ENCODE measurements around the gene PTGFRN. TPM values are rescaled to one million over a fixed set of nuclear protein-coding genes. Genes with fewer than 3 reads are reported as not detected.

The PTGFRN gene
- total and polyA plus RNA-seq, 9 of the 15 experiments (the other 6 are each of a cell fraction or from before 2014, with no cell fraction given) = 17.3 to 33.1 (median 25.7) TPM

DNA sequence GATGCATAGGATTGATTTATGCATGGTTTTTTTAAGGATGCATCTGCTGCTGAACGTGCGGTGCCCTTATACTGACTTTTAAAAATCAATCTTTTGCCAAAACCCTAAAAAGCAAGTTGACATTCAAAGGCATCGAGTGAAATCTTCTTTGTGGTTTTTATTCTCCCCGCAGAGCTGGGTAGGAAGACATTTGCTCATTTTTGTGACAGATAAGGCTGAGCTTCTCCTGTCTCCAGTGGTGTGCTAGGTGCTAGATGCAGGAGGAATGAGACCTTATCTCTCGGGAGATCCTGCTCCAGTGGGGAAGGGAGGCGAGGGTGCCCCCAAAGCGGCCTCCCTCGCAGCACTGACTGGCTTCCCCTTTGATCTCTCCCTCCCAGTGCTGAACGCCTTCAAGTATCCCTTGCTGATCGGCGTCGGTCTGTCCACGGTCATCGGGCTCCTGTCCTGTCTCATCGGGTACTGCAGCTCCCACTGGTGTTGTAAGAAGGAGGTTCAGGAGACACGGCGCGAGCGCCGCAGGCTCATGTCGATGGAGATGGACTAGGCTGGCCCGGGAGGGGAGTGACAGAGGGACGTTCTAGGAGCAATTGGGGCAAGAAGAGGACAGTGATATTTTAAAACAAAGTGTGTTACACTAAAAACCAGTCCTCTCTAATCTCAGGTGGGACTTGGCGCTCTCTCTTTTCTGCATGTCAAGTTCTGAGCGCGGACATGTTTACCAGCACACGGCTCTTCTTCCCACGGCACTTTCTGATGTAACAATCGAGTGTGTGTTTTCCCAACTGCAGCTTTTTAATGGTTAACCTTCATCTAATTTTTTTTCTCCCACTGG is 76.9 kb downstream of the PTGFRN start (continued):
- TF ChIP-seq, protein P1, sequence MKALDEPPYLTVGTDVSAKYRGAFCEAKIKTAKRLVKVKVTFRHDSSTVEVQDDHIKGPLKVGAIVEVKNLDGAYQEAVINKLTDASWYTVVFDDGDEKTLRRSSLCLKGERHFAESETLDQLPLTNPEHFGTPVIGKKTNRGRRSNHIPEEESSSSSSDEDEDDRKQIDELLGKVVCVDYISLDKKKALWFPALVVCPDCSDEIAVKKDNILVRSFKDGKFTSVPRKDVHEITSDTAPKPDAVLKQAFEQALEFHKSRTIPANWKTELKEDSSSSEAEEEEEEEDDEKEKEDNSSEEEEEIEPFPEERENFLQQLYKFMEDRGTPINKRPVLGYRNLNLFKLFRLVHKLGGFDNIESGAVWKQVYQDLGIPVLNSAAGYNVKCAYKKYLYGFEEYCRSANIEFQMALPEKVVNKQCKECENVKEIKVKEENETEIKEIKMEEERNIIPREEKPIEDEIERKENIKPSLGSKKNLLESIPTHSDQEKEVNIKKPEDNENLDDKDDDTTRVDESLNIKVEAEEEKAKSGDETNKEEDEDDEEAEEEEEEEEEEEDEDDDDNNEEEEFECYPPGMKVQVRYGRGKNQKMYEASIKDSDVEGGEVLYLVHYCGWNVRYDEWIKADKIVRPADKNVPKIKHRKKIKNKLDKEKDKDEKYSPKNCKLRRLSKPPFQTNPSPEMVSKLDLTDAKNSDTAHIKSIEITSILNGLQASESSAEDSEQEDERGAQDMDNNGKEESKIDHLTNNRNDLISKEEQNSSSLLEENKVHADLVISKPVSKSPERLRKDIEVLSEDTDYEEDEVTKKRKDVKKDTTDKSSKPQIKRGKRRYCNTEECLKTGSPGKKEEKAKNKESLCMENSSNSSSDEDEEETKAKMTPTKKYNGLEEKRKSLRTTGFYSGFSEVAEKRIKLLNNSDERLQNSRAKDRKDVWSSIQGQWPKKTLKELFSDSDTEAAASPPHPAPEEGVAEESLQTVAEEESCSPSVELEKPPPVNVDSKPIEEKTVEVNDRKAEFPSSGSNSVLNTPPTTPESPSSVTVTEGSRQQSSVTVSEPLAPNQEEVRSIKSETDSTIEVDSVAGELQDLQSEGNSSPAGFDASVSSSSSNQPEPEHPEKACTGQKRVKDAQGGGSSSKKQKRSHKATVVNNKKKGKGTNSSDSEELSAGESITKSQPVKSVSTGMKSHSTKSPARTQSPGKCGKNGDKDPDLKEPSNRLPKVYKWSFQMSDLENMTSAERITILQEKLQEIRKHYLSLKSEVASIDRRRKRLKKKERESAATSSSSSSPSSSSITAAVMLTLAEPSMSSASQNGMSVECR (CRISPR knock-in tag; IDR thresholded peaks at IDR 0.05) = no peak
- TF ChIP-seq CHD4 (IDR thresholded peaks at IDR 0.05; ENCODE audit: insufficient read depth, insufficient replicate concordance, low read depth, low read length, poor library complexity, severe bottlenecking) (no peak), CBX5 (IDR thresholded peaks at IDR 0.05; ENCODE audit: borderline replicate concordance, low read depth) (no peak), FOXM1 (IDR thresholded peaks at IDR 0.05; ENCODE audit: low read depth) (no peak), FOXM1 (CRISPR knock-in tag; IDR thresholded peaks at IDR 0.05; ENCODE audit: low read depth) (no peak), ETV5 (CRISPR knock-in tag; IDR thresholded peaks at IDR 0.05; ENCODE audit: low read depth) (no peak), MECOM (CRISPR knock-in tag; IDR thresholded peaks at IDR 0.05) (0 out of 2 replicates have a peak, but pooled peaks have one; percentile 15), FOXJ3 (CRISPR knock-in tag; IDR thresholded peaks at IDR 0.05) (no peak), SMARCE1 (IDR thresholded peaks at IDR 0.05) (peak; percentile 42; the same call in 1 of the 2 replicates), MCM2 (IDR thresholded peaks at IDR 0.05; ENCODE audit: low read depth) (no peak), SMC3 (conservative IDR thresholded peaks at IDR 0.05; ENCODE audit: insufficient read depth, low read depth, low read length) (no peak), ZNF239 (CRISPR knock-in tag; IDR thresholded peaks at IDR 0.05) (no peak), ZFPM2 (CRISPR knock-in tag; IDR thresholded peaks at IDR 0.05) (no peak), PML (IDR thresholded peaks at IDR 0.05; ENCODE audit: low read length) (no peak), TEAD4 (IDR thresholded peaks at IDR 0.05; ENCODE audit: low read length) (peak; percentile 57; the same call in 1 of the 2 replicates), TEAD4 (CRISPR knock-in tag; IDR thresholded peaks at IDR 0.05; ENCODE audit: borderline replicate concordance) (no peak)
- TF ChIP-seq, protein P2, sequence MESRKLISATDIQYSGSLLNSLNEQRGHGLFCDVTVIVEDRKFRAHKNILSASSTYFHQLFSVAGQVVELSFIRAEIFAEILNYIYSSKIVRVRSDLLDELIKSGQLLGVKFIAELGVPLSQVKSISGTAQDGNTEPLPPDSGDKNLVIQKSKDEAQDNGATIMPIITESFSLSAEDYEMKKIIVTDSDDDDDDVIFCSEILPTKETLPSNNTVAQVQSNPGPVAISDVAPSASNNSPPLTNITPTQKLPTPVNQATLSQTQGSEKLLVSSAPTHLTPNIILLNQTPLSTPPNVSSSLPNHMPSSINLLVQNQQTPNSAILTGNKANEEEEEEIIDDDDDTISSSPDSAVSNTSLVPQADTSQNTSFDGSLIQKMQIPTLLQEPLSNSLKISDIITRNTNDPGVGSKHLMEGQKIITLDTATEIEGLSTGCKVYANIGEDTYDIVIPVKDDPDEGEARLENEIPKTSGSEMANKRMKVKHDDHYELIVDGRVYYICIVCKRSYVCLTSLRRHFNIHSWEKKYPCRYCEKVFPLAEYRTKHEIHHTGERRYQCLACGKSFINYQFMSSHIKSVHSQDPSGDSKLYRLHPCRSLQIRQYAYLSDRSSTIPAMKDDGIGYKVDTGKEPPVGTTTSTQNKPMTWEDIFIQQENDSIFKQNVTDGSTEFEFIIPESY (CRISPR knock-in tag; IDR thresholded peaks at IDR 0.05) = peak; percentile 99
- TF ChIP-seq, protein P3, sequence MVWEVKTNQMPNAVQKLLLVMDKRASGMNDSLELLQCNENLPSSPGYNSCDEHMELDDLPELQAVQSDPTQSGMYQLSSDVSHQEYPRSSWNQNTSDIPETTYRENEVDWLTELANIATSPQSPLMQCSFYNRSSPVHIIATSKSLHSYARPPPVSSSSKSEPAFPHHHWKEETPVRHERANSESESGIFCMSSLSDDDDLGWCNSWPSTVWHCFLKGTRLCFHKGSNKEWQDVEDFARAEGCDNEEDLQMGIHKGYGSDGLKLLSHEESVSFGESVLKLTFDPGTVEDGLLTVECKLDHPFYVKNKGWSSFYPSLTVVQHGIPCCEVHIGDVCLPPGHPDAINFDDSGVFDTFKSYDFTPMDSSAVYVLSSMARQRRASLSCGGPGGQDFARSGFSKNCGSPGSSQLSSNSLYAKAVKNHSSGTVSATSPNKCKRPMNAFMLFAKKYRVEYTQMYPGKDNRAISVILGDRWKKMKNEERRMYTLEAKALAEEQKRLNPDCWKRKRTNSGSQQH (CRISPR knock-in tag; IDR thresholded peaks at IDR 0.05) = no peak
- TF ChIP-seq, protein P4, sequence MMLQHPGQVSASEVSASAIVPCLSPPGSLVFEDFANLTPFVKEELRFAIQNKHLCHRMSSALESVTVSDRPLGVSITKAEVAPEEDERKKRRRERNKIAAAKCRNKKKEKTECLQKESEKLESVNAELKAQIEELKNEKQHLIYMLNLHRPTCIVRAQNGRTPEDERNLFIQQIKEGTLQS (IDR thresholded peaks at IDR 0.05) = peak; percentile 22; the same call in 1 of the 2 replicates
- TF ChIP-seq, protein P4 (CRISPR knock-in tag; conservative IDR thresholded peaks at IDR 0.05) = no peak
